ENCODE results near the gene IZUMO2.

Gene IZUMO2

GRCh38 chr19:50197348-50197747 is 34.3 kb upstream of the IZUMO2 start:
- in situ Hi-C loops (cut with MboI; ENCODE audit: low sequenced_read_pairs) = no loop called here

DNA sequence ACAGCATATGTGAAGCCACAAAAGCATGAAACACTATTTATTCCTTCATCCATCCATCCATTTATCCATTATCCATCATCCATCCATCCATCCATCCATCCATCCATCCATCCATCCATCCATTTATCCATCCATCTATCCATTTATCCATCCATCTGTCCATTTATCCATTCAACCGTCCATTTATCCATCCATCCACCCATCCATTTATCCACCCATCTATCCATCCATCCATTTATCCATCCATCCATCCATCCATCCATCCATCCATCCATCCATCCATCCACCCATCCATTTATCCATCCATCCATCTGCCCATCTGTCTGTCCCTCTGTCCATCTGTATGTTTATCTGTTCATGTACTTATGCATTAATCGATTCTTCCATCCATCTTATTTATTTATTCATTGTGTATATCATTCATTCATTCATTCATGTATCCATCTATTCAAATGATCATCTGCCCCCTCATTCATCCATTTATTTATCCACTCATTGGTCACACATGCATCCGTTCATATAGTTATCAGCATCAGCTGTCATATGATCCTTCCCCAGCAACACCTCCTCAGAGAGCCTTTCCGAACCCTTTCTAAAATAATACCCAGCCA is 33.3 kb upstream of the IZUMO2 start:
- in situ Hi-C loops (cut with MboI; ENCODE audit: low sequenced_read_pairs) = no loop called here
- H3K27me3 ChIP-seq (ENCODE audit: low read depth) = no peaks in the 10 kb centered on the region

More at GRCh38 chr19:50197348-50197747, 34.3 kb upstream of the IZUMO2 start:
- Histone ChIP-seq H3K27me3 (ENCODE audit: low read depth) (no peaks in the 10 kb centered on the region), H3K4me1 (no peaks in the 10 kb centered on the region), H3K36me3 (replicated peaks) (no peaks in the 10 kb centered on the region), H3K4me3 (no peak overlapping the region), H3K9me3 (no peaks in the 10 kb centered on the region)
- no peak for DNase-seq (ENCODE audit: low spot score in 2 of 2)

GRCh38 chr19:50195224-50195623 is 32.1 kb upstream of the IZUMO2 start:
- Histone ChIP-seq H3K27me3 (ENCODE audit: low read depth) (no peaks in the 10 kb centered on the region), H3K36me3 (replicated peaks) (no peaks in the 10 kb centered on the region), H3K4me1 (no peaks in the 10 kb centered on the region), H3K4me3 (no peak overlapping the region), H3K9me3 (no peaks in the 10 kb centered on the region)
- no peak for DNase-seq (ENCODE audit: low spot score in 2 of 2)
- in situ Hi-C loops (cut with MboI; ENCODE audit: low sequenced_read_pairs) = no loop called here

More for the DNA sequence above, 33.3 kb upstream of the IZUMO2 start:
- Histone ChIP-seq H3K4me1 (no peaks in the 10 kb centered on the region), H3K4me3 (no peak overlapping the region), H3K36me3 (replicated peaks) (no peaks in the 10 kb centered on the region), H3K9me3 (no peaks in the 10 kb centered on the region)
- DNase-seq (ENCODE audit: low spot score in 2 of 2) = no peak

DNA sequence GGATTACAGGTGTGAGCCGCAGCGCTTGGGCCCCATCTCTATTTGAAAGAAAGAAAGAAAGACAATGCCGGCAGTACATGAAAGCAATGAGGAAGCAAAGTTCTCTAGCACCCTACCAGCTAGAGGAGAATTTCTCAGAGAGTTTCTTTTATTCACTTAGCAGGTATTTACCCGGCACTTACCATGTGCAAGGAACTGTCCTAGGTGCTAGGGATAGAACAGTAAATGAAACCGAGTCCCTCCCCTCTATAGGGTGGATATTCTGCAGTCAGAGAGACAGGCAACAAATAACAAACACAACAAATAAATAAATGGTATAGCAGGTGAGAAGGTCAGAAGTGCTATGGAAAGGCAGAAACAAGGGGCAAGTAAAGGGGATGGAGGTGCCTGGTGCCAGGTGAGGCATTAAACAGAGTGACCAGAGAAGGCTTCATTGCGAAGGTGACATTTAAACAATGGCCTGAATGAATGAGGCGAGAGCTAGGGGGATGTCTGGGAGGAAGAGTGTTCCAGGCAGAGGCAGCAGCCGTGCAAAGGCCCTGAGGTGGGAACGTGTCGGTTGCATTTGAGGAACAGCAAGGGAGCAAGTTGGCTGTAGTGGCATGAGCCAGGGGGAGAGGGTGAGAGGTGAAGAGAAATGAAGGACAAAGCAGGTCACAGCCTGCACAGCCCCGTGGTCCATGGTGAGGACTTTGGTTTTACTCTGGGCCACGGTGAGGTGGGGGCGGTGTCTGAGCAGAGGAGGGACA is 29.6 kb upstream of the IZUMO2 start:
- no peak for DNase-seq (ENCODE audit: low spot score in 2 of 2)
- Histone ChIP-seq H3K27me3 (ENCODE audit: low read depth) (no peaks in the 10 kb centered on the region), H3K4me3 (no peak overlapping the region), H3K9me3 (no peaks in the 10 kb centered on the region), H3K36me3 (replicated peaks) (no peaks in the 10 kb centered on the region), H3K4me1 (no peaks in the 10 kb centered on the region)
- in situ Hi-C loops (cut with MboI; ENCODE audit: low sequenced_read_pairs) = no loop called here

DNA sequence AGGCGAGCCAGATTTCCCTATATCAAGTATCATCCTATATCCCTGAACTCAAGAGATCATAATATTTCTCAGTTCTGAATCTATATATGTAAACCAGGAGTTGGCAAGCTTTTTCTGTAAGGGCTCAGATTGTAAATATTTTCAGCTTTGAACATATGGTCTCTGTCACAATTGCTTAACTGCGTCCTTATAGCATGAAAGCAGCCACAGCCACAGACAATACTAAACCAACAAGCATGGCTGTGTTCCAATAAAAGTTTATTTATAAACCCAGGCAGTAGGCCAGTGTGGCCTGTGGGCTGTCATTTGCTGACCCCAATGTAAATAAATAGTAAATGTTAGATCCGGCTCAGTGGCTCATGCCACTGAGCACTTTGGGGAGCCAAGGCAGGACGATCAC is 28.1 kb upstream of the IZUMO2 start:
- H3K4me1 ChIP-seq = no peaks in the 10 kb centered on the region
- in situ Hi-C loops (cut with MboI; ENCODE audit: low sequenced_read_pairs) = no loop called here
- no peak for DNase-seq (ENCODE audit: low spot score in 2 of 2)
- no peaks in the 10 kb centered on the region for H3K36me3 ChIP-seq (replicated peaks)
- no peaks in the 10 kb centered on the region for H3K27me3 ChIP-seq (ENCODE audit: low read depth)
- H3K4me3 ChIP-seq = no peak overlapping the region
- H3K9me3 ChIP-seq = no peaks in the 10 kb centered on the region

DNA sequence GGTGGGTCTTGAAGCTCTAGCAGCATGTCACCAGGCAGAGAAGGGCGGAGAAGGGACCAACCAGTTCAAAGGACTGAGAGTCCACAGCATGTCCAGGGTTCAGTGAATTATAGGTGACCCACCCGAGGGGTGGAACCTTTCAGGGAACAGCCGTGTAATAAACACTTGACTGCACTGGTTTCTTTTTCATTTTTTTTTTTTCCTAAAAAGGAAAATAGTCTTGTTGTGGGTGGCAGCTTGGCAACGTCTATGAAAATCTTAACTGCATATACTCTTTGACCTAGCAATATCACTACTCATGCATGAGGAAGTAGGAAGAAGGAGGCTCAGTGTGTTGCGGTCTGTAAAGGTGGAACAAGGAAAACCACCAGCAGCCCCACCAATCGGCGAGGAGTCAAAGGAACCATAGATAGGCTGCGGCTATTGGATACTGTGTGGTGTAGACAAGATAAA is 27.4 kb upstream of the IZUMO2 start:
- no peaks in the 10 kb centered on the region for H3K36me3 ChIP-seq (replicated peaks)
- no peaks in the 10 kb centered on the region for H3K4me1 ChIP-seq
- in situ Hi-C loops (cut with MboI; ENCODE audit: low sequenced_read_pairs) = no loop called here
- DNase-seq (ENCODE audit: low spot score in 2 of 2) = no peak
- H3K4me3 ChIP-seq = no peak overlapping the region
- H3K9me3 ChIP-seq = no peaks in the 10 kb centered on the region
- H3K27me3 ChIP-seq (ENCODE audit: low read depth) = no peaks in the 10 kb centered on the region

DNA sequence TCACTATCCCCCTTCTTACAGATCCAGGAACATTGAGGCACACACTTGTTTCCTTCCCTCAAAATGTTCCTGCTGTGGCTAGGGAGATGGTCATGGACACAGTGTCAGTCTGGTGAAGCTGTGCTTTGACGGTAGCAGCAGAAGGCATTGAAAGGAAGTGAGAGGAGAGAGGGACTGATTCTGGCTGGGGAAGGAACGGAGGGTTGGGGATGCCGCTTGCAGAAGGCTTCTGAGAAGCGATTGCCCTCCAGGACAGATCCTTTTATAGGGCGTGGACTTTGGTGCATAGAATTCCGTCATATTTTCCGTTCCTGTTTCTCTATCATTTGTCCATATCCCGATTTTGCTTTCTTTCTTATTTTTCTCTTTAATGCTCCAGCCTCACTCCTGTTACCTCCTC is 26.2 kb upstream of the IZUMO2 start:
- Histone ChIP-seq H3K4me1 (no peaks in the 10 kb centered on the region), H3K27me3 (ENCODE audit: low read depth) (no peaks in the 10 kb centered on the region), H3K36me3 (replicated peaks) (no peaks in the 10 kb centered on the region), H3K4me3 (no peak overlapping the region), H3K9me3 (no peaks in the 10 kb centered on the region)
- DNase-seq (ENCODE audit: low spot score in 2 of 2) = no peak
- in situ Hi-C loops (cut with MboI; ENCODE audit: low sequenced_read_pairs) = no loop called here

- Histone ChIP-seq H3K36me3 (replicated peaks) (no peaks in the 10 kb centered on the region), H3K9me3 (no peaks in the 10 kb centered on the region), H3K4me3 (no peak overlapping the region), H3K27me3 (ENCODE audit: low read depth) (no peaks in the 10 kb centered on the region), H3K4me1 (no peaks in the 10 kb centered on the region)
- DNase-seq (ENCODE audit: low spot score in 2 of 2) = no peak
- in situ Hi-C loops (cut with MboI; ENCODE audit: low sequenced_read_pairs) = no loop called here
These were observed 24.9 kb upstream of the IZUMO2 start for GRCh38 chr19:50187937-50188336.

GRCh38 chr19:50184196-50184595 is 21.1 kb upstream of the IZUMO2 start:
- H3K4me3 ChIP-seq = no peak overlapping the region
- DNase-seq (ENCODE audit: low spot score in 2 of 2) = no peak
- in situ Hi-C loops (cut with MboI; ENCODE audit: low sequenced_read_pairs) = no loop called here
- no peaks in the 10 kb centered on the region for H3K36me3 ChIP-seq (replicated peaks)
- no peaks in the 10 kb centered on the region for H3K9me3 ChIP-seq
- H3K4me1 ChIP-seq = no peaks in the 10 kb centered on the region
- no peaks in the 10 kb centered on the region for H3K27me3 ChIP-seq (ENCODE audit: low read depth)

DNA sequence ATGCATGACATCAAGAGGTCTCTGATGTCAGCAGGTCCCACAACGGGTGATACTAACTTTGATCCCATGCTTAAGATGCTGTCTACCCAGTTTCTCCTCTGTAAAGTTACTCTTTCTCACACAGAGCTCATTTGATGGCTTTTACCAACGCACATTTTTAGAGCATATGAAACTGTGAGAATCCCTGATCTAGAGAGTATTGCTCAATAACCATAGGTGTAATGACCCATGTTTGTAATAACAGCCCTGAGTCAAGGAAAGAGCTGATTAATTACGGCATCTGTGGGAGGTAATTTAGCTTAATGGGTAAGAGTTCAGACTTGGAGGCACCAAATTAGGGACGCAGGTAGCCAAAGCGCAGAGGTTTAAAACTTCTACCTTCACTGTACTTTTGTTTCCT is 18.0 kb upstream of the IZUMO2 start:
- H3K9me3 ChIP-seq = no peaks in the 10 kb centered on the region
- H3K4me3 ChIP-seq = no peak overlapping the region
- no peaks in the 10 kb centered on the region for H3K36me3 ChIP-seq (replicated peaks)
- H3K4me1 ChIP-seq = no peaks in the 10 kb centered on the region
- no peaks in the 10 kb centered on the region for H3K27me3 ChIP-seq (ENCODE audit: low read depth)
- DNase-seq (ENCODE audit: low spot score in 2 of 2) = no peak
- in situ Hi-C loops (cut with MboI; ENCODE audit: low sequenced_read_pairs) = no loop called here

GRCh38 chr19:50178859-50179537 is 15.9 kb upstream of the IZUMO2 start:
- in situ Hi-C loops (cut with MboI; ENCODE audit: low sequenced_read_pairs) = no loop called here
- no peak for DNase-seq (ENCODE audit: low spot score in 2 of 2)
- no peaks in the 10 kb centered on the region for H3K9me3 ChIP-seq

DNA sequence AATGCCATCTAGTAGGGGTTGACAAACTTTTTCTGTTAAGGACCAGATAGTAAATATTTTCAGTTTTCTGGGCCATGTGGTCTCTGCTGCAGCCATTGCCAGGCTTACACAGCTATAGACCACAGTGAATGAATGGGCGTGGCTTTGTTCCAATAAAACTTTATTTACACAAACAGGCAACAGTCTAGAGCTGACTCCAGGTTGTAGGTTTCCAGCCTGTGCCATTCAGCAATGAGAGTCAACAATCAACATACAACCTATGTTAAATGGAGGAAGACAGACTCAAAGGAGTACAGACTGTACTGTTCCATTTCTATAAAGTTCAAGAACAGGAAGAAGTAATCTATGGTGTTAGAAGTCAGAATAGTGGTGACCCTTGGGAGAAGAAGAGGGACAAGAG is 15.2 kb upstream of the IZUMO2 start:
- H3K4me1 ChIP-seq = no peaks in the 10 kb centered on the region
- no peaks in the 10 kb centered on the region for H3K9me3 ChIP-seq
- H3K36me3 ChIP-seq (replicated peaks) = no peaks in the 10 kb centered on the region
- H3K27me3 ChIP-seq (ENCODE audit: low read depth) = no peaks in the 10 kb centered on the region
- H3K4me3 ChIP-seq = no peak overlapping the region
- in situ Hi-C loops (cut with MboI; ENCODE audit: low sequenced_read_pairs) = no loop called here
- DNase-seq (ENCODE audit: low spot score in 2 of 2) = no peak

More at GRCh38 chr19:50178859-50179537, 15.9 kb upstream of the IZUMO2 start:
- no peak overlapping the region for H3K4me3 ChIP-seq
- no peaks in the 10 kb centered on the region for H3K4me1 ChIP-seq
- no peaks in the 10 kb centered on the region for H3K36me3 ChIP-seq (replicated peaks)
- H3K27me3 ChIP-seq (ENCODE audit: low read depth) = no peaks in the 10 kb centered on the region

GRCh38 chr19:50176775-50177174 is 13.7 kb upstream of the IZUMO2 start:
- no peak overlapping the region for H3K4me3 ChIP-seq
- DNase-seq (ENCODE audit: low spot score in 2 of 2) = no peak
- H3K9me3 ChIP-seq = no peaks in the 10 kb centered on the region
- no peaks in the 10 kb centered on the region for H3K27me3 ChIP-seq (ENCODE audit: low read depth)
- H3K36me3 ChIP-seq (replicated peaks) = no peaks in the 10 kb centered on the region
- in situ Hi-C loops (cut with MboI; ENCODE audit: low sequenced_read_pairs) = no loop called here
- H3K4me1 ChIP-seq = no peaks in the 10 kb centered on the region

DNA sequence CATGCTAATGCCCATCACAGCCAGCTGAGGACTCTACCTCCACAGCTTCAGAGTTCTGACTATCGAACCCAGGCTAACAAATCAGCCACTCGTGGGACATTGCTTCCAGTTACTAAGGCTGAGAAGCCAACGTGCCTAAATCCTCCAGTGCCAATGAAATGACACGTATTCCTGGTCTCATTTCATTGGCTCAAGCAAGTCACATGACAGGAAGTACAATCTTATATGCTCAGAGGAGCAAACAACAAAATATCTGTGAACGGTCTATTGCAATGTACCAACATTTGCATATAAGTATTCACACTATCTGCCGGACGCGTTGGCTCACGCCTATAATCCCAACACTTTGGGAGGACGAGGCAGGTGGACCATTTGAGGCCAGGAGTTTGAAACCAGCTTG is 12.8 kb upstream of the IZUMO2 start:
- Histone ChIP-seq H3K27me3 (ENCODE audit: low read depth) (no peaks in the 10 kb centered on the region), H3K36me3 (replicated peaks) (no peaks in the 10 kb centered on the region), H3K4me1 (no peaks in the 10 kb centered on the region), H3K4me3 (no peak overlapping the region), H3K9me3 (no peaks in the 10 kb centered on the region)
- no peak for DNase-seq (ENCODE audit: low spot score in 2 of 2)
- in situ Hi-C loops (cut with MboI; ENCODE audit: low sequenced_read_pairs) = no loop called here
